H1 (cell line): ENCODE data around the gene SPOCD1.

Experiments
- CEBPB ChIP-seq: IDR thresholded peaks from 2 replicates; pipeline ENCODE4 v1.6.1; 2012; ENCODE audit warnings: low read depth, low read length
- CTCF ChIP-seq, 3 experiments: IDR thresholded peaks; 1 replicate in 2 of 3; 2 replicates in 1 of 3; pipeline versions ENCODE4 v1.5.1 to v1.6.1; 2011; ENCODE audit warnings: low read length in 3 of 3, mild to moderate bottlenecking in 3 of 3, inconsistent platforms in 2 of 3, low read depth in 1 of 3, moderate library complexity in 1 of 3; ENCODE audit not compliant: insufficient read depth in 1 of 3; ENCODE audit errors: control extremely low read depth in 1 of 3
- EP300 ChIP-seq, 2 experiments: IDR thresholded peaks; 1 replicate in 1 of 2; 2 replicates in 1 of 2; pipeline ENCODE4 v1.6.1; 2011 to 2012; ENCODE audit warnings: low read depth in 2 of 2, low read length in 2 of 2, mild to moderate bottlenecking in 2 of 2, borderline replicate concordance in 1 of 2, inconsistent platforms in 1 of 2, moderate library complexity in 1 of 2
- EZH2 ChIP-seq: fragments of 200-600 bp; sonication (generic); IDR thresholded peaks from 2 replicates; pipeline ENCODE4 v1.7.1; 2012; ENCODE audit warnings: low read depth, mild to moderate bottlenecking, moderate library complexity, low read length, inconsistent platforms; ENCODE audit not compliant: severe bottlenecking
- JUN ChIP-seq: IDR thresholded peaks from 2 replicates; pipeline ENCODE4 v1.6.1; 2011; ENCODE audit warnings: low read depth, mild to moderate bottlenecking, improper control_type of control experiment, low read length
- MAX ChIP-seq: IDR thresholded peaks from 2 replicates; pipeline ENCODE4 v1.6.1; 2012; ENCODE audit warnings: inconsistent platforms
- POLR2AphosphoS5 ChIP-seq: IDR thresholded peaks from 2 replicates; pipeline ENCODE4 v1.6.1; 2011; ENCODE audit warnings: low read depth, low read length
- RNF2 ChIP-seq: fragments of 200-900, 300-1000 bp; sonication (generic); IDR thresholded peaks from 2 replicates; pipeline ENCODE4 v1.7.1; 2016; ENCODE audit warnings: borderline replicate concordance, low read depth, mild to moderate bottlenecking, antibody characterized with exemption, low read length; ENCODE audit not compliant: poor library complexity, severe bottlenecking; ENCODE audit errors: missing control alignments
- SUZ12 ChIP-seq: fragments of 200-600 bp; sonication (generic); IDR thresholded peaks from 2 replicates; pipeline ENCODE4 v1.6.1; 2012; ENCODE audit warnings: mild to moderate bottlenecking, inconsistent platforms, low read length, moderate library complexity, mixed read lengths
- YY1 ChIP-seq: IDR thresholded peaks from 2 replicates; pipeline ENCODE4 v1.6.1; 2011; ENCODE audit warnings: low read depth, mild to moderate bottlenecking, low read length

GRCh38 chr1:31861346-31861745 lies 45.5 kb upstream of the SPOCD1 start:
- no peak for TF ChIP-seq EP300 (IDR thresholded peaks at IDR 0.05; ENCODE audit: borderline replicate concordance in 1 of 2, low read depth in 2 of 2, low read length in 2 of 2)
- TF ChIP-seq SUZ12 = no peak
- TF ChIP-seq CTCF (IDR thresholded peaks at IDR 0.05; ENCODE audit: control extremely low read depth in 1 of 3, insufficient read depth in 1 of 3, low read depth in 1 of 3, low read length in 3 of 3) = no peak
- no peak for TF ChIP-seq MAX
- TF ChIP-seq POLR2AphosphoS5 = no peak
- TF ChIP-seq RNF2 = no peak
- no peak for TF ChIP-seq CEBPB
- TF ChIP-seq EZH2 = no peak
- TF ChIP-seq YY1 = no peak
- TF ChIP-seq JUN = no peak
